ENCODE data around the gene GTF3C6.
A peak's percentile ranks its signal among the peaks of the same experiment; 100 is the strongest.
"Not testable (repeated sequence)": the region's sequence is repeated elsewhere in the genome, so short reads cannot be mapped to it uniquely, and the experiment has no call there.

Gene GTF3C6

GRCh38 chr6:110953633-110954303 lies 4.7 kb upstream of the GTF3C6 start:
- peaks cover 11% of the 10 kb centered on the region for H3K4me1 Mint-ChIP-seq (ENCODE audit: low read depth)
- no peaks in the 10 kb centered on the region for H3K9me3 Mint-ChIP-seq
- no peak overlapping the region for H3K4me3 Mint-ChIP-seq
- H3K27me3 Mint-ChIP-seq (ENCODE audit: low read depth), result peaks cover 24% of the 10 kb centered on the region
- H3K36me3 Mint-ChIP-seq (ENCODE audit: low read depth), result peaks cover 2% of the 10 kb centered on the region
- no peak overlapping the region for H3K27ac Mint-ChIP-seq

- Mint-ChIP-seq H3K4me3 (peak overlapping the region; percentile 51), H3K9me3 (no peaks in the 10 kb centered on the region), H3K4me1 (ENCODE audit: low read depth) (peaks cover 12% of the 10 kb centered on the region), H3K27me3 (ENCODE audit: low read depth) (peaks cover under 1% of the 10 kb centered on the region), H3K27ac (peak overlapping the region; percentile 74), H3K36me3 (ENCODE audit: low read depth) (peaks cover 20% of the 10 kb centered on the region)
These were observed 1.5 kb downstream of the GTF3C6 start for GRCh38 chr6:110960014-110960390.

GRCh38 chr6:110962636-110963035 lies 4.1 kb downstream of the GTF3C6 start:
- H3K36me3 Mint-ChIP-seq (ENCODE audit: low read depth), result peaks cover 37% of the 10 kb centered on the region
- H3K27ac Mint-ChIP-seq, result not testable (repeated sequence)

GRCh38 chr6:110965629-110966229 lies 7.2 kb downstream of the GTF3C6 start:
- Mint-ChIP-seq H3K36me3 (ENCODE audit: low read depth) (peaks cover 44% of the 10 kb centered on the region), H3K4me1 (ENCODE audit: low read depth) (no peaks in the 10 kb centered on the region), H3K27ac (no peak overlapping the region), H3K27me3 (ENCODE audit: low read depth) (no peaks in the 10 kb centered on the region), H3K9me3 (no peaks in the 10 kb centered on the region), H3K4me3 (no peak overlapping the region)

More at GRCh38 chr6:110962636-110963035, 4.1 kb downstream of the GTF3C6 start:
- not testable (repeated sequence) for H3K4me1 Mint-ChIP-seq (ENCODE audit: low read depth); H3K4me3 Mint-ChIP-seq; H3K9me3 Mint-ChIP-seq; H3K27me3 Mint-ChIP-seq (ENCODE audit: low read depth)

- not testable (repeated sequence) for H3K4me3 Mint-ChIP-seq; H3K27ac Mint-ChIP-seq; H3K27me3 Mint-ChIP-seq (ENCODE audit: low read depth); H3K4me1 Mint-ChIP-seq (ENCODE audit: low read depth); H3K9me3 Mint-ChIP-seq
- peaks cover 34% of the 10 kb centered on the region for H3K36me3 Mint-ChIP-seq (ENCODE audit: low read depth)
These were observed 10.2 kb downstream of the GTF3C6 start for GRCh38 chr6:110968661-110969060.

GRCh38 chr6:110971468-110971867 lies 13.0 kb downstream of the GTF3C6 start:
- H3K27ac Mint-ChIP-seq, result no peak overlapping the region

GRCh38 chr6:110976575-110976974 lies 18.1 kb downstream of the GTF3C6 start:
- Mint-ChIP-seq H3K36me3 (ENCODE audit: low read depth) (peaks cover 14% of the 10 kb centered on the region), H3K9me3 (no peaks in the 10 kb centered on the region), H3K4me3 (no peak overlapping the region), H3K27ac (no peak overlapping the region), H3K4me1 (ENCODE audit: low read depth) (peaks cover 10% of the 10 kb centered on the region), H3K27me3 (ENCODE audit: low read depth) (no peaks in the 10 kb centered on the region)

More at GRCh38 chr6:110971468-110971867, 13.0 kb downstream of the GTF3C6 start:
- Mint-ChIP-seq H3K9me3 (no peaks in the 10 kb centered on the region), H3K4me1 (ENCODE audit: low read depth) (no peaks in the 10 kb centered on the region), H3K27me3 (ENCODE audit: low read depth) (no peaks in the 10 kb centered on the region), H3K36me3 (ENCODE audit: low read depth) (peaks cover 23% of the 10 kb centered on the region), H3K4me3 (no peak overlapping the region)

GRCh38 chr6:110979565-110980101 lies 21.1 kb downstream of the GTF3C6 start:
- Mint-ChIP-seq H3K27ac (no peak overlapping the region), H3K27me3 (ENCODE audit: low read depth) (no peaks in the 10 kb centered on the region), H3K4me1 (ENCODE audit: low read depth) (peaks cover 24% of the 10 kb centered on the region), H3K36me3 (ENCODE audit: low read depth) (peaks cover 19% of the 10 kb centered on the region), H3K9me3 (no peaks in the 10 kb centered on the region), H3K4me3 (peak overlapping the region; percentile 7)

- H3K4me1 Mint-ChIP-seq (ENCODE audit: low read depth), result peaks cover 24% of the 10 kb centered on the region
- H3K27ac Mint-ChIP-seq, result peak overlapping the region; percentile 13
- peaks cover 25% of the 10 kb centered on the region for H3K36me3 Mint-ChIP-seq (ENCODE audit: low read depth)
- no peaks in the 10 kb centered on the region for H3K27me3 Mint-ChIP-seq (ENCODE audit: low read depth)
- H3K9me3 Mint-ChIP-seq, result no peaks in the 10 kb centered on the region
- peak overlapping the region; percentile 68 for H3K4me3 Mint-ChIP-seq
These were observed 21.7 kb downstream of the GTF3C6 start for GRCh38 chr6:110980227-110980626.

GRCh38 chr6:110980648-110981047 lies 22.1 kb downstream of the GTF3C6 start:
- Mint-ChIP-seq H3K4me1 (ENCODE audit: low read depth) (peaks cover 24% of the 10 kb centered on the region), H3K4me3 (peak overlapping the region; percentile 97), H3K27ac (peak overlapping the region; percentile 96), H3K27me3 (ENCODE audit: low read depth) (no peaks in the 10 kb centered on the region), H3K9me3 (no peaks in the 10 kb centered on the region), H3K36me3 (ENCODE audit: low read depth) (peaks cover 27% of the 10 kb centered on the region)

GRCh38 chr6:110981202-110981600 lies 22.7 kb downstream of the GTF3C6 start:
- H3K27ac Mint-ChIP-seq, result peak overlapping the region; percentile 96
- H3K9me3 Mint-ChIP-seq, result no peaks in the 10 kb centered on the region
- peaks cover 24% of the 10 kb centered on the region for H3K4me1 Mint-ChIP-seq (ENCODE audit: low read depth)
- no peaks in the 10 kb centered on the region for H3K27me3 Mint-ChIP-seq (ENCODE audit: low read depth)
- peak overlapping the region; percentile 97 for H3K4me3 Mint-ChIP-seq
- H3K36me3 Mint-ChIP-seq (ENCODE audit: low read depth), result peaks cover 32% of the 10 kb centered on the region

GRCh38 chr6:110990840-110991576 lies 32.5 kb downstream of the GTF3C6 start:
- Mint-ChIP-seq H3K27me3 (ENCODE audit: low read depth) (no peaks in the 10 kb centered on the region), H3K4me1 (ENCODE audit: low read depth) (peaks cover 2% of the 10 kb centered on the region), H3K9me3 (no peaks in the 10 kb centered on the region), H3K4me3 (no peak overlapping the region), H3K36me3 (ENCODE audit: low read depth) (peaks cover 34% of the 10 kb centered on the region), H3K27ac (no peak overlapping the region)

GRCh38 chr6:110996691-110997090 lies 38.2 kb downstream of the GTF3C6 start:
- Mint-ChIP-seq H3K27ac (no peak overlapping the region), H3K36me3 (ENCODE audit: low read depth) (peaks cover 35% of the 10 kb centered on the region), H3K9me3 (no peaks in the 10 kb centered on the region), H3K27me3 (ENCODE audit: low read depth) (no peaks in the 10 kb centered on the region), H3K4me1 (ENCODE audit: low read depth) (no peaks in the 10 kb centered on the region), H3K4me3 (no peak overlapping the region)

GRCh38 chr6:110999634-111000270 lies 41.2 kb downstream of the GTF3C6 start:
- no peak overlapping the region for H3K4me3 Mint-ChIP-seq
- H3K36me3 Mint-ChIP-seq (ENCODE audit: low read depth), result peaks cover 41% of the 10 kb centered on the region
- no peaks in the 10 kb centered on the region for H3K27me3 Mint-ChIP-seq (ENCODE audit: low read depth)
- no peak overlapping the region for H3K27ac Mint-ChIP-seq
- peaks cover 3% of the 10 kb centered on the region for H3K4me1 Mint-ChIP-seq (ENCODE audit: low read depth)
- no peaks in the 10 kb centered on the region for H3K9me3 Mint-ChIP-seq

Measured in T-helper 1 cell treated with Interleukin-12 subunit alpha and Interleukin-12 subunit beta and Interleukin-4 antibody, amounts not matched to agents 30 μg/mL and 1 μg/mL, for 36 hours (primary cell).